Hematopoietic multipotent progenitor cell (in vitro differentiated cells): ENCODE results near the gene CACNA2D1. TPM values are rescaled to one million over a fixed set of nuclear protein-coding genes. Genes with fewer than 3 reads are reported as not detected.
A peak's percentile ranks its signal among the peaks of the same experiment; 100 is the strongest.
"Not testable (repeated sequence)": the region's sequence is repeated elsewhere in the genome, so short reads cannot be mapped to it uniquely, and the experiment has no call there.

Experiments used
- DNase-seq, 3 donors: peaks; one replicate each; pipeline ENCODE4 v3.0.0-alpha.2; 2011 to 2015; ENCODE audit warnings: low read depth in 2 of 3, low spot score in 2 of 3
- total RNA-seq: library from RNA; depleted of rRNA; stranded (reverse); fragments of >200 nt; gene quantifications from one replicate; pipeline ENCODE4 v1.2.3, GENCODE V29; 2012

CACNA2D1 gene
- total RNA-seq, 1 donor, result under 0.01 TPM

- DNase-seq, result not testable (repeated sequence)
Observed at GRCh38 chr7:82014574-82014973, 429.0 kb downstream of the CACNA2D1 start.

GRCh38 chr7:82012453-82012852 lies 431.1 kb downstream of the CACNA2D1 start:
- DNase-seq, result no peak

- DNase-seq, result no peak
Observed at GRCh38 chr7:82010416-82010815, 433.2 kb downstream of the CACNA2D1 start.

DNA sequence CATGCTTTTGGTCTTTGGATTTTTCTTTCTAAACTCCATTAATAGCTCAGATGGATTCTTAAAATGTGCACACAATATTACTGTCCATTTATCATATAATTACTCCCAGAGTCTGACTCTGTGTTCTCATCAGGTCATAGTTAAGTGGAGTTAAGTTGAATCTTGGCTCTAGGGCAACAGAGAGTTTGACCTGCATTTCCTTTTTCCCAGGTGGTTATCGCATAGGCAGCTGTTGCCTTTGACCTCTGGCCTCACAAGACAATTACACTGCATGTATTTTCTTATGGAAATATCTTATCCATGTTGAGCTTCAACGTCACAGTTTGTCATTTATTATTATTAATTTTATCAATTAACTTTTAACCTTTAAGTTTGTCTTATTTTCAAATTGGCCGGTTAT lies 436.3 kb downstream of the CACNA2D1 start:
- no peak for DNase-seq

DNA sequence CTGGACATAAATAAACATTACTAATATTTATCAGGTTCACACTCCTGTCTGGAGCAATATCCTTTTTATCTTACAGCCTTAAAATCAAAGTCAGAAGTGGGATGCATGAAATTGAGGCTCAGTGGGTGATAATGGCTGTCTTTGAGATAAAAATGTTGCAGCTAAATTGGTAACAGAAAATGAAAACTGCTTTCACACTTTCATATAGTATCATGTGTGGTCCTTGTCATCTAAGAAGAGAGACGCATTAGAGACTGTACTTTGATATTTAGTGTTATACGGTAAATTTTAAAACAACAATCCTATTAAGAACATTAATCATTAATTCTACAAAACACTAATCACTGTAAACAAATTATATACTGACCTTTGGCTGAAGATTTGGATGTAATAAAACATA lies 438.5 kb downstream of the CACNA2D1 start:
- DNase-seq, result no peak

GRCh38 chr7:81993186-81993585 lies 450.4 kb downstream of the CACNA2D1 start:
- no peak for DNase-seq

- DNase-seq, result no peak
Observed at GRCh38 chr7:81990395-81990794, 453.2 kb downstream of the CACNA2D1 start.

DNA sequence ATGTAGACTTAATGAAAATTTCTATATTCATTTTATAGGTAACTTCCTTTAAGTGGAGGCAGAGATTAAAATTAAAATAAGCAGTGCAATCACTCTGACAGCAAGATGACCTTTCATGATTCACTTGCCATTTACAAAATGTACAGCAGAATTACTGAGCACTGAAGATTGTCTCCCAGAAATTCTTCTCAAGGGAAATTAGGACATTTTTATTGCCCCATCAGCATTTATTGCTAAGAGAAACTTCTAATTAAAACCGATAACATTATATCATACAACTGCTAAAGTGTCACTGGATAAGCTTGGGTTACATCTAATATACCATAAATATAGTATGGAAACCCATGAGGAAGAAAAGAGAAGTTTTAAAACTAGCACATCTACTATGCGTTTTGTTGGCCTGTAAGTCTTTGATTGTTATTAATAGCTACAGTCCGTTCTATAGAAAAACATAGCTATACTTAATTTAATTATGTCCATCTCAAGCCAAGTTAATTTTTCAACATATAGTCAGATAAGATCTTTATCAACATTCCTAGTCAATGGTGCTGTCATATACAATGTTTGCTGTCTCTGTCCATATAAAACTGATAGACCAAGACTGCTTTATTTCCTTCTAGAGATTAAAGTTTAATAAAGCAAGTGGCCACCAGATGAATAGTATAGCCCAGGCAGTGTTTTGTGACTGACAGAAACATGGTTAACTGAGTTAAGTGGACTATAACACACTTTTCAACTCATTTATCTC lies 456.7 kb downstream of the CACNA2D1 start:
- no peak for DNase-seq

DNA sequence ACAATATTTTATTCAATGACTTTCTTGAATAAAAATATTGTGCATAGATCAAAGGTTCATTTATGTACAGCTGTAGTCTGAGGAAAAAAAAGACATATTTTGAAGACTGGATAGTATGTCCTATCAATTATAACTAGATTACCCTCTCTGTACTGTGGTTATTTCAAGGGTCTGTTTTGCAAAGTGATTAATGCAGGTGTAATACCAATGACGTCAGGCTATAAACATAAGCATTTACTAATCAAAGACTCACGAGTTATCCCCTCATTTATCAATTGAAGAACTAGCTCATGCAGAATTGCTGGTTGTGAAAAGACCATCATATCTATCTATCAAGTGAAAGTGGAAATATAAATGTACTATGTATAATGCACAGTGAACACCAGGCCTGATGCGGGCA lies 460.2 kb downstream of the CACNA2D1 start:
- DNase-seq, result no peak

GRCh38 chr7:81973117-81973516 lies 470.5 kb downstream of the CACNA2D1 start:
- DNase-seq, result no peak

- no peak for DNase-seq
Observed at GRCh38 chr7:81960026-81960425, 483.6 kb downstream of the CACNA2D1 start.

GRCh38 chr7:81957517-81957916 lies 486.1 kb downstream of the CACNA2D1 start:
- DNase-seq, result no peak

GRCh38 chr7:81956520-81956919 lies 487.1 kb downstream of the CACNA2D1 start:
- peak in 2 of 3 donors; percentile 52 to 84 for DNase-seq

GRCh38 chr7:81949306-81949705 lies 494.3 kb downstream of the CACNA2D1 start:
- DNase-seq, result no peak

GRCh38 chr7:81944058-81944457 lies 499.5 kb downstream of the CACNA2D1 start:
- DNase-seq, result no peak

GRCh38 chr7:81937091-81937490 lies 506.5 kb downstream of the CACNA2D1 start:
- DNase-seq, result no peak

DNA sequence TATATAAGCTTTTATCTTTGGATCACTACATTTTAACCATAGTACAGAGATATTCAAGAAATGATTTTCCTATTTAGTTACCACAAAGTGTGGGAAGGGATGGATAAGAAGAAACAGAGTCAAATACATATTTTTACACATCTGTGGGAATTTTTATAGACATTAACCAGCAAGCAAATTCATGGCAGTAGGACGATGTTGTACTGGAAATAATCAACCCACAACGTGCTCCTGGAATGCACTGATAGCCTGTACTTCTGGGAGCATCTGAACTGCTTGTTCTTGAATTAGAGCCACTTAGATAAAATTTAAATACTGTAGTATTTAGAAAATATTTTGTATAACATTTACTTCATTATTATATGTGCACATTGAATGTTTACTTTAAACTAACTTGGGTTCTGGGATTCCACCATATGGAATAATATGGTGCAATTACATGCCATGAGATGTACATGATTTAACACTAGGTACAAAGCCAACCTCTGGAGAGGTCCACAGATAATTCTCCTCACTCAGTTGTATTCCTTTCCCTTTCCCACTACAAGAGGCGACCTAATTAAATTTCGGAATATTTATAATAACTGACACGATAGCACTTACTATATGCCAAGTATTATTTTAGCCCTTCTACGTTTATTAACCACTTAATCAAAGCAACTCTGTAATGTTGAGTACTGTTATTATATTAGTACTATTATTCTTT lies 508.8 kb downstream of the CACNA2D1 start:
- no peak for DNase-seq

- DNase-seq, result no peak
Observed at GRCh38 chr7:81932936-81933335, 510.6 kb downstream of the CACNA2D1 start.

DNA sequence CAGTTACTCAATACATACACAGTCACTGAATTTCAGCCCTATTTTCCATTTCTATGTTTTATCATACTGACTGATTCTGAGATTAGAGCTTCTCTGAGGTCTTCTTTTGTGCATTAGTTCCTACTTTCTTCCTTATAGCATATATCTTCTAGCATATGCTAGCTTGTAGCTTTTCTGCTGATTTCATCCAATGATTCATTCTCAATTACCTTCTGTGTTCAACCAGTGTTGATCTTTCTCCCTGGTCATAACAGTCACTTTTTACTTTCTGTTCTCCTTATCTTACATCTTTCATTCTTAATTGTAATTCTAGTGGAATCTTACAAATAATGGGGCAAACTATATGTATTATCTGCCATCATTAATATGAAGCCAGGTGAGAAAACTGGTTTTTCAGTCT lies 514.2 kb downstream of the CACNA2D1 start:
- DNase-seq, result no peak

DNA sequence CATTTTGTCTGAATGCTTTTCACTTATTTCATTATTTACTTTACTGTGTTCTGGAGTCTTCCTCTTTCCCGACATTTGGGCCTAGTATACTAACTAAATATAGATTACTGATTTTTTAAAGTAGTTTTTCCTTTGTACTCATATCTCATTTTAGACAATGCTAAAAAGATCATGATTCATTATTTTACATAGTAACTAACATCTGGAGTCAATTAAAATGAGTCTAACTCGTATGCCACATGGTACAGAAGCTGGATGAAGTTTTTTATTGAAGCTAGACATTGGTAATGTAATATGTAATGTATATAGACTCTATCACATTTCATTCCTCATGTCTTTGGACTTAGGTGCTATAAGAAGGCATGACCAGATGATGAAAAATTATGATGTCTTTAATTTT lies 517.4 kb downstream of the CACNA2D1 start:
- DNase-seq, result no peak

DNA sequence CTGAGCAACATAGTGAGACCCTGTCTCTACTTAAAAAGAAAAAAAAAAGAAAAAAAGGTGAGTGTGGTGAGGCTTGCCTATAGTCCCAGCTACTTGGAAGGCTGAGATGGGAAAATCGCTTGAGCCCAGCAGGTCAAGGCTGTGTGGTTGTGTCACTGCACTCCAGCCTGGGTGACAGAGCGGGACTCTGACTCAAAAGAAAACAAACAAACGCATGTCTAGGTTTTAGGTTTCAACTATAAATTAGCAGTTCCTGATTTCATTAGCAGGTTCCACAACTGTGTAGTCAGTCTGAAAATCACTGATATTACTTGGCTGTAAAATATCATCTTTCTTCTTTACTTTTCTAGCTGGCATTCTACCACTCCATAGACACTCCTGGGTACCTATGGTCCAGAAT lies 518.0 kb downstream of the CACNA2D1 start:
- no peak for DNase-seq

- no peak for DNase-seq
Observed at GRCh38 chr7:81924494-81924893, 519.1 kb downstream of the CACNA2D1 start.
